Measurements from ENCODE around the gene ANKRD33B. TPM values are rescaled to one million over a fixed set of nuclear protein-coding genes. Genes with fewer than 3 reads are reported as not detected.

Gene ANKRD33B
- total RNA-seq, 1 experiment from 2014 or later: 6.9 TPM

DNA sequence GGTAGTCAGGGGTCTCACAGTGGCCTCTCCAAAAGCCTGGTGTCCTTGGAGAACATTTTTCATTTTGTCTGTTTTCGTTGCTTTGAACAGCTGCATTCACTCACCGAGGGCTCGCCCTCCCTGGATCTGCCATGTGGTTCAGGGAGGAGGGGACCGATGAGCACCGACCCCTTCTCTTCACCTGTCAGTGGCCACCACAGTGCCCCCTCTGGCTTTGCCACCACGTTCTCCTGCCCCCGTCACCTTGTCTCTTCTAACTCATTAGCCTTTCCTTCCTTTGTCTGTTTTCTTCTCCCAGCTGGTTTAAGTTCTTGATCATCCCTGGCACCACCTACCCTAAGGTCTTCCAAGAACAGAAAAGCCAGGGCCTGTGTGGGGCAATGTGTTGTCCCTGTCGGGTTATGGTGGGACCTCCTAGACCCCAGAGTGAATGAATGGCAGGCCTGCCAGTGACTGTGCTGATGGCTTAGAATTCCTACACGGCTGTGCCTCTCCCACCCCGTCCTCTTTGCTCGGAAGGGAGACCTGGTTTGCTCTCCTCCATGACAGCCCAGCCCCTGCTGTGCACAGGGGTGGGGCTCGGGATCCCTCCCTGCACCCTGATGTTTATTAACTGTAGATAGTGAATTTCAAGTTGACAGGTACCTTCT is 90.0 kb downstream of the ANKRD33B start:
- H2BK20ac ChIP-seq (ENCODE audit: low read depth, low read length, poor library complexity, severe bottlenecking): no peak overlapping the region
- H3K4me1 ChIP-seq (ENCODE audit: insufficient read depth, low read length): no peaks in the 10 kb centered on the region; the same call in 1 of the 2 replicates
- no peaks in the 10 kb centered on the region for H4K20me1 ChIP-seq (ENCODE audit: control insufficient read depth, insufficient read depth, insufficient read length)
- H2AK5ac ChIP-seq (ENCODE audit: insufficient read length, low read length): no peak overlapping the region
- H3K9ac ChIP-seq (ENCODE audit: extremely low read depth, insufficient read length, low read length): no peak overlapping the region
- H3K4ac ChIP-seq (ENCODE audit: low read depth, low read length): no peak overlapping the region
- H3K79me1 ChIP-seq (ENCODE audit: insufficient read depth, low read depth, low read length, poor library complexity, severe bottlenecking): no peaks in the 10 kb centered on the region
- H3K4me2 ChIP-seq (ENCODE audit: insufficient read depth, insufficient read length, low read length): no peak overlapping the region
- no peak overlapping the region for H3T11ph ChIP-seq (ENCODE audit: low read length)
- no peak overlapping the region for H3K23ac ChIP-seq (ENCODE audit: insufficient read length, low read depth, low read length)
- H2AFZ ChIP-seq (ENCODE audit: low read length): no peak overlapping the region
- no peaks in the 10 kb centered on the region for H3K27me3 ChIP-seq (ENCODE audit: insufficient read depth, low read length)
- H3K14ac ChIP-seq (ENCODE audit: insufficient read depth, low read length): no peak overlapping the region; the same call in 1 of the 2 replicates
- H3K23me2 ChIP-seq (ENCODE audit: insufficient read length, low read depth, low read length, poor library complexity, severe bottlenecking): no peaks in the 10 kb centered on the region
- no peak for TF ChIP-seq CTCF (conservative IDR thresholded peaks at IDR 0.05)
- Mint-ChIP-seq H3K36me3 (ENCODE audit: insufficient read depth in 1 of 3, low read depth in 3 of 3) (no peaks in the 10 kb centered on the region; a peak in 1 of 7 replicates), H3K4me3 (no peak overlapping the region), H3K27ac (no peak overlapping the region; a peak in 1 of 7 replicates), H3K9me3 (no peaks in the 10 kb centered on the region), H3K27me3 (ENCODE audit: low read depth) (no peaks in the 10 kb centered on the region), H3K4me1 (peaks cover 19 to 28% of the 10 kb centered on the region in 2 experiments)
- no peaks in the 10 kb centered on the region for H3K9me3 ChIP-seq (ENCODE audit: control insufficient read depth, low read depth, low read length)
- no peak overlapping the region for H2BK12ac ChIP-seq (ENCODE audit: insufficient read length, low read depth, low read length)
- DNase-seq: no peak
- H4K8ac ChIP-seq (replicated peaks; ENCODE audit: insufficient read length, low read depth, low read length): no peak overlapping the region
- no peaks in the 10 kb centered on the region for H3K79me2 ChIP-seq (ENCODE audit: insufficient read depth, low read length)
- no peak overlapping the region for H4K91ac ChIP-seq (ENCODE audit: insufficient read length, low read depth, low read length)
- no peak overlapping the region for H3K18ac ChIP-seq (ENCODE audit: insufficient read length, low read depth, low read length)
- no peak overlapping the region for H2BK120ac ChIP-seq (ENCODE audit: low read depth, low read length, poor library complexity, severe bottlenecking)
- H2BK5ac ChIP-seq (ENCODE audit: insufficient read length, low read length): no peak overlapping the region
- H2BK15ac ChIP-seq (ENCODE audit: low read depth, low read length): no peak overlapping the region
- no peak overlapping the region for H4K5ac ChIP-seq (ENCODE audit: insufficient read length, low read depth, low read length)
- no CpG with 5 or more reads among the region's 12 CpGs for WGBS (ENCODE audit: extremely low coverage, insufficient read length, low lambda C conversion rate)
- no peak overlapping the region for H3K56ac ChIP-seq (ENCODE audit: insufficient read length, low read depth, low read length)
- H3K27ac ChIP-seq (ENCODE audit: insufficient read length, low read depth, low read length): no peak overlapping the region
